Calu3 (cell line): ENCODE results near the gene MED27. TPM values are rescaled to one million over a fixed set of nuclear protein-coding genes. Genes with fewer than 3 reads are reported as not detected.
A peak's percentile ranks its signal among the peaks of the same experiment; 100 is the strongest.

ENCODE experiments used
- Bru-seq: library from RNA; stranded (reverse); fragments of 400-500 nt; gene quantifications from one replicate; lab custom pipeline; 2021; lab: Mats Ljungman, UMichigan
- BruChase-seq, 2 experiments: library from RNA; stranded (reverse); fragments of 400-500 nt; gene quantifications; one replicate each; lab custom pipeline; 2021; lab: Mats Ljungman, UMichigan
- BruUV-seq: library from RNA; stranded (reverse); fragments of 400-500 nt; replicated peaks from 2 replicates; lab custom pipeline; 2021; lab: Mats Ljungman, UMichigan
- CTCF ChIA-PET: fragments of 300-600 bp; sonication (Branson Sonifier 250); formaldehyde crosslinking; loops from one replicate; lab custom pipeline; 2022; ENCODE audit warnings: antibody characterized with exemption; lab: Charles Lee
- DNase-seq: peaks from one replicate; pipeline ENCODE4 v3.0.0; 2022
- H3K27ac Mint-ChIP-seq: one replicate; pipeline ENCODE4 v1.8.0; 2022; ENCODE audit warnings: mixed read lengths; ENCODE audit not compliant: unreplicated experiment
- H3K27me3 Mint-ChIP-seq: one replicate; pipeline ENCODE4 v1.8.0; 2022; ENCODE audit warnings: mixed read lengths; ENCODE audit not compliant: unreplicated experiment
- H3K36me3 Mint-ChIP-seq: one replicate; pipeline ENCODE4 v1.8.0; 2022; ENCODE audit warnings: mild to moderate bottlenecking, moderate library complexity, mixed read lengths; ENCODE audit not compliant: insufficient read depth, unreplicated experiment
- H3K4me1 Mint-ChIP-seq: one replicate; pipeline ENCODE4 v1.8.0; 2022; ENCODE audit warnings: mild to moderate bottlenecking, low read depth, mixed read lengths; ENCODE audit not compliant: unreplicated experiment
- H3K4me3 Mint-ChIP-seq: one replicate; pipeline ENCODE4 v1.8.0; 2022; ENCODE audit warnings: mild to moderate bottlenecking, low read depth, moderate library complexity, mixed read lengths; ENCODE audit not compliant: unreplicated experiment
- H3K9me3 Mint-ChIP-seq: one replicate; pipeline ENCODE4 v1.8.0; 2022; ENCODE audit warnings: low read depth, mixed read lengths; ENCODE audit not compliant: unreplicated experiment
- CTCF ChIP-seq: fragments of 200-600 bp; IDR thresholded peaks from one replicate; pipeline ENCODE4 v1.8.0; 2022; ENCODE audit warnings: antibody characterized with exemption; ENCODE audit not compliant: unreplicated experiment
- intact Hi-C: fragments of 100-400 bp; cut with micrococcal nuclease; formaldehyde crosslinking; loops from one replicate; pipeline ENCODE4 v1.10.0; 2022; ENCODE audit not compliant: unreplicated experiment
- long read RNA-seq: library from polyadenylated mRNA; stranded (forward); transcript quantifications from one replicate; pipeline ENCODE4 v2.0.0, GENCODE V29; 2022
- total RNA-seq: library from RNA; stranded (reverse); gene quantifications from 2 replicates; pipeline ENCODE4 v1.2.3, GENCODE V29; 2022

MED27 gene
- 17.0 and 19.3 TPM in 2 replicates for total RNA-seq
- percentile 67 among the genes with signal in this experiment for Bru-seq, nascent RNA
- percentile 49 among the genes with signal in this experiment for BruChase-seq, experiment 1, labeled RNA remaining after a 6-hour chase
- BruChase-seq, experiment 2, labeled RNA remaining after a 2-hour chase = percentile 49 among the genes with signal in this experiment
- long read RNA-seq, transcript MED27-201 (8 exons, 1,431 nt) = major isoform, 14 of 15 reads
- long read RNA-seq, partial matches to known transcripts = 0 of 15 reads
- long read RNA-seq, other reads (novel, unspliced or antisense) = 1 of 15 reads

DNA sequence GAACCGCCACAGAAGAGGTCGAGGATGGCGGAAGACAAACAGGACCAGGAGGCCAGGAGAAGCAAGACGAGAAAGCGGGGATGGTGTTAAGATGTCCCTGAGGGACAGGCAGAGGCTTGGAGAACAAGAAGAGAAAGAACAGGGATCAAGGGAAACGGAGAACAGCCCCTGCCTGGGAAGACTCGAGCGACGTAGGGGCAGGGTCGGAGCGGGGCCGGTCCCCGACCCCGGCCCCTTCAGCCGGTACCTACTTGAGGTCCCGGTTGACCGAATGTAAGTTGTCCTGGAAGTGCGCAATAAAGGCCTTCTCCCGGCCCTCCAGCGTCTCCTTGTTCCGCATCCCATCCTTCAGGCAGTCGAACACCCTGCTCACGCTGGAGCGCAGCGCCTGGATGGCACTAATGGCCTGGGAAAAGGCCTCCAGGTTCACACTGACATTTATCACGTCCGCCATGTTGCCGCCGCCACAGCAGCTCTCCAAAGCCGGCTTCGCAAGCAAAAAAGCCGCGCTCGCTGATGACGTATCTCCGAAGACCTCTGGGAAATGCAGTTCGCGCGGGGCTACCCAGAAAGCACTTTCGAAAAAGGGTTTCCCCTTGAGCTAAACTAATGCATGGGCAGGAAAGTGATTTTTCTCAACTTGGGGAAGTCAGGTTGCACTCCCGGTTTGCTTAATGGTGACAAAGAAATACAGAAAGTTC lies at the start of gene MED27:
Gene MED27, minus strand, starts transcription at position 477 of the 701 bp plus-strand sequence. Its CDS starts 23 bp downstream, at position 454.
- CTCF ChIA-PET = interaction anchor here (0.8 to 1.2 kb wide), 2 partner anchors 157 to 349 kb away, joined by 3 to 4 read pairs; no protein-coding TSS in a partner anchor
- Mint-ChIP-seq H3K27ac (peak within 1 kb of the TSS; percentile 90), H3K36me3 (peaks cover 15% of the 10 kb centered on the region), H3K4me3 (peak within 1 kb of the TSS; percentile 96), H3K4me1 (peaks cover 17% of the 10 kb centered on the region), H3K27me3 (peaks cover 1% of the 10 kb centered on the region), H3K9me3 (no peaks in the 10 kb centered on the region)
- BruUV-seq = TSS peak; percentile 32
- intact Hi-C loops = no loop called here
- DNase-seq = peak; percentile 77
- TF ChIP-seq CTCF = no peak

GRCh38 chr9:132127888-132128534 lies 48.3 kb upstream of the MED27 start:
- no peaks in the 10 kb centered on the region for H3K4me1 Mint-ChIP-seq
- H3K36me3 Mint-ChIP-seq = no peaks in the 10 kb centered on the region
- DNase-seq = no peak
- no peak for TF ChIP-seq CTCF
- no peak overlapping the region for H3K27ac Mint-ChIP-seq
- H3K4me3 Mint-ChIP-seq = no peak overlapping the region
- peaks cover 100% of the 10 kb centered on the region for H3K27me3 Mint-ChIP-seq
- CTCF ChIA-PET = no interaction called here
- no TSS peak for BruUV-seq
- intact Hi-C loops = no loop called here
- no peaks in the 10 kb centered on the region for H3K9me3 Mint-ChIP-seq

- Mint-ChIP-seq H3K27me3 (peaks cover 100% of the 10 kb centered on the region), H3K36me3 (no peaks in the 10 kb centered on the region), H3K9me3 (no peaks in the 10 kb centered on the region), H3K4me1 (no peaks in the 10 kb centered on the region), H3K27ac (no peak overlapping the region), H3K4me3 (no peak overlapping the region)
- CTCF ChIA-PET = no interaction called here
- DNase-seq = no peak
- intact Hi-C loops = no loop called here
- no peak for TF ChIP-seq CTCF
- BruUV-seq = no TSS peak
Measured at GRCh38 chr9:132126680-132127236, 47.1 kb upstream of the MED27 start.

DNA sequence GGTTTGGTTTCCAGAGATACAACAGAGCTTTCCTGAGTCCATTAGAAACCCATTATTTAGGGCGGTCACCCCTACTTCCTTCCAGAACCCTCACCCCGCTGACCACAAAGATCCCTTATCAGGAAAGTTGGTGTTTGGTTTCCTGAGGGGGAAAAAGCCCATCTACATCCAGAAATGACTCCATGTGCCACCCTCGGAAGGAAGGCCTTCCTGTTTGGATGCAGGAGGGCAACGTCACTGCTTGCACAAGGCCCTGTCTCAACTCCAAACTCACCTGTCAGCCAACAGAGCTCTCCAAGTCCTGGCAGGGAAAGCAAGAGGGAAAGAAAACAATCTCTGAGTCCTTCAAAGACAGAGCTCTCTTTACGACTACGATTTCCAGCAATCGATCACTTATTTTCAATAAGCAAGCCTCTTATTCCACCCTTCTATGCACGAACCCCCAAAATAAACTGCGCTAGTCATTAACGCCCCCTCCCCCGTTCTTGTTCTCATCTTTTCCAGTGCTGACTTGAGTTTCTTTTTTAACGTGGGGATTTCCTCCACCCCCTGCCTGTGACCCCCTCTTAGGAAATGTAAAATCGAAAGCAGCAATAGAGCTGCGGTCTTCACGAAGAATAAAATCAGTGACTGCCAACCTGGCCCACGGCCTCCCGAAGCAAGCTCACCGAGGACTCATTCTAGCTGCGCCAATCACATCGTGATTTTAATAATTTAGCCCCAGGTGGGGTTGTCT lies 46.4 kb upstream of the MED27 start:
- intact Hi-C loops = no loop called here
- H3K27ac Mint-ChIP-seq = no peak overlapping the region
- no peaks in the 10 kb centered on the region for H3K36me3 Mint-ChIP-seq
- no peak overlapping the region for H3K4me3 Mint-ChIP-seq
- TF ChIP-seq CTCF = no peak
- H3K9me3 Mint-ChIP-seq = no peaks in the 10 kb centered on the region
- no peak for DNase-seq
- CTCF ChIA-PET = no interaction called here
- no TSS peak for BruUV-seq
- no peaks in the 10 kb centered on the region for H3K4me1 Mint-ChIP-seq
- peaks cover 100% of the 10 kb centered on the region for H3K27me3 Mint-ChIP-seq
